Stimulated activated naive CD8-positive, alpha-beta T cell treated with anti-CD3 and anti-CD28 coated beads, Interleukin-15, Interleukin-2, amounts not matched to agents 100 U/mL and 50 U/mL, for 24 hours (primary cell): ENCODE data around the gene EBF3.

ENCODE experiments used
- ATAC-seq: fragments of 150-1000 bp; cut with Tn5 transposase; one replicate; pipeline ENCODE4 v1.10.0; 2021
- DNase-seq: peaks from one replicate; pipeline ENCODE4 v3.0.0; 2021

The EBF3 gene

DNA sequence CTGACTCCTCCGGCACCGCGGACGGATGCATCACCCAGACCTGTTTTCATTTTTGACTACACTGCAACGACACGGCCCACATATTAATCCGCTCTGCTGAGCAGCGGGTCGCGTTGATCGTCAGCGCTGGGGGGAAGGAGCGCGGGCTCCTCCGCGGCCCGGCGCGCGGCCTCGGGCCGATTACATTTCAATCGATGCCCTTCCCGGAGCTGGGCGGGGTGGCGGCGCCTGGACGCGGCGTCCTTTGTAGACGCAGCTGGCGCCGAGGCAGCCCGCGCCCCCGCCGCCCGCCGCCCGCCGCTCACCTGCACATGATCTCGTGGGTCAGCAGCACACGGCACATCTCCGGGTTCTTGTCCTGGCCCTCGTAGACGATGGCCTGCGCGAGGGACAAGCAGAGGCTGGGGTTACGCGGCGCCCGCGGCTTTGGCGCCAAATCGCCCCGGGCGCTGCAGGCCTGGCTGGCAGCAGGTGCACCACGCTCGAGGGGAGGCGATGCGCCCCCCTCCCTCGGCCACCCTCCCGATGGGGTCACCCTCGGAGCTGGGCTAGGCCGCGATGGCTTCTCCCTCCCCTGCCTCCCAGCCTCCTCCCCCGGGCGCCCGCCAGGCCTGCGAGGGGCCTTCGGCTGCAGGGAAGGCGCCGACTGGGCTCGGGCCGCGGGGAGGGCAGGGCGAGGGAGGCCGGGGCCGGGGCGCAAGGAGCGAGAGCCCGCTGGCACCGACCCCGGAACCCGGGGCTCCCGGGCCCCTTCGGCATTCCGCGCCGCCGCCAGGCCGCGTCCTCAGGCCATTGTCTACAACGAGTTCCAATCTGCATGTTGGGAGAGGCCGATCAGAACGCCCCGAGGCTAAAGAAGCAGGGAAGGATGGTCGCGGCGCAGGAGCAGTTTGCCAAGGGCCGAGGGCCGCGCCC, 5.2 kb downstream of the EBF3 start:
- DNase-seq, result no peak
- no peak for ATAC-seq

DNA sequence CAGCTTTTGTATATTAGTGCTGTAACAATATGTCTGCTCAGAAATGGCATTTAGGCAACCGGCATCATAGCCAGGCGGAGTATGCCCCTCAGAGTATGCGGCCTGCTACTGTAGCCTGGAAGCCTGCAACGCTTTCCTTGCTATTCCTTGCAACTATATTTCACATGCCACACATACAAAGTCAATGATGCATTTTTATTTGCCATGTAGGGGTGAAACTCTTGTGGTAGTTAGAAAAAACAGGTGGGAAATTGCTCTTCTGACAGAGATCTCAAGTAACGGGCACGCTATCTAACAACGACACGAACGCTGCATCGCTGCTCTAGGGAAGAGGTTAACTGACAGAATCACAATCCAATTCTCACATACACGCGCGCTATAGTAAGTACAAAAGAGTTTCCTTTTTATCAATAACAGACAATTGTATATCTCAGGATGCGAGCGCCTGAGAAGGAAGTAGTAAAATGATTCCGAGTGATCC, 5.9 kb downstream of the EBF3 start:
- ATAC-seq, result no peak

DNA sequence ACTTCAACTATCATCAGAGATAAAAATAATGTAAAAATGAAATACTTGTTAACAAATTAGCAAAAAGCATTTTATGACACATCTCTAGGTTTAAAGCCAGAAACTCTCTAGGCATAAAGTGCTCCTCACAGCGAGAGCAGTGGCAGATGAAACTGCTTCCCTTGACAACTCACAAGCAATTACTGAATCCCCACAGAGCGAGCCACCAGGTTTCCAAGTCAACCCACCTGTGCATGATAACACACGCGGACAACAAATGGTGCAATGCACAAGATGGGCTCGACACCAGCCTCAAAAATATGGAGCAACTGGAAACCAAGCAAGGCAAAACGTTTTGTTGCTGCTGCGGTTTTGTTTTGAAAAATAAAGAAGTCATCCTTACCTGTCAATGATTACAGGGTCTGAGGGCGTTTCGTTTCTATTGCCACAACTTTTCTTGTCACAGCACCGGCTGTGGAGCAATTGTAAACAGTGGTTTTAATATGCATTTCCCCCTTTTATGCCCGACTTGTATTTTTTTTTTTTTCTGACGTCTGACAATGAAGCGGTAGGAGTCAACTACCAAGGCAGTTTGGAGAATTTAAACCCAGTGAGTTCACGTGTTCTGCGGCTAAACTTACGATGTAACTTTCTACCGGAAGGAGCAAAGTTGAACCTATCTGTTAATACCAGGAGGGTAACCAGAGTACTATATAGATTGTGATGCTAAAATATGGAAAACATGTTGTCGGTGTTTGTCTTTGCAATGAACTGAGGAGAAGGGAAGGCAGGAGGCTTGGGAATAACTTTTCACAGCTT, 7.0 kb downstream of the EBF3 start:
- DNase-seq, result no peak
- ATAC-seq, result no peak

More for the DNA sequence above, 5.9 kb downstream of the EBF3 start:
- DNase-seq, result no peak

DNA sequence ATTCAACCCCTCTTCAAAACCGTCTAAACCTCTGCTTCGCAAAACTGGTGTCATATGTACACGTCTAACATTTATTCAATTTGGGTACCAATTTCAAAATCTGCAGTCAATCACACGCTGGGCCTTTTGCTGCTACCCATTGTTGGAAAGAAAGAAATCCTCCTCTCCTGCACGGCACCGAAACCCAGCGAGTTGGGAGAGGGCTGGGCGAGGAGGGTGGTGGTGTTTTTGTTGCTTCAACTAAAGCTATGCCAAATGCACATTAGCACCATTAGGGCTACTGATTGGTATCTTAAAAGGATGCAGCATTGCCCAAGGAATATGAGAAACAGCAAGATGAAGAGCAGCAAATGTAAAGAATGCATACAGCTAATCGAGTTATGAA, 7.8 kb downstream of the EBF3 start:
- no peak for ATAC-seq
- DNase-seq, result no peak

DNA sequence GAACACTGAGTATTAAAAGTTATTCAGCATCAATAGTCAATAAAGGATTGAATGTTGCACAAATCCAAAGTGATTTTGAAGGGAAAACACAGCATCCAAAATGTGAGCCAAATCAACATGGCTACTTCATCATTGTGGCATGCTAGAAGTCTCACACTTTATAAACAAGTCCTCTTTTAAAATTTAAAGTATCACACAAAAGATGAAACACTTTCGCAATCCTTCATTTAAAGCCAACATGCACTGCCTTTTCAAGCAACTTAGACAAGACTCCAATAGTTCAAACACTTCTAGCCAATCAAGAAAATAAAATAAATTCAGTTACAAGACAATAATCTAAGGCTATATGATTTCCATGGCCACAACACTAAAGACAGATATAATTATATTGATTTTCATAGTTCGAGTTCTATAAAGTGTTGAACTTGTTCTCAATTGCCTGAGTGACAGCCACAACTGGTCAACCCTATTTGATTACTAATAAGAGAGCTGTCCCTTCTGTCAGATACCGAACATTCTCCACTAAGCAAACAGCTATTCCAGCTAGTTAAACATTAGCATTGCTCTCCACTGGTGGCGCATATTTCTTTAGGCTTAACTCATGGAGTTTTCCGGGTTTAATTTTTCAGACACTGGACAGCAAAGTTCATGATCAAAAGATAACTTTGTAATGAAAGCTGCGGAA, 8.3 kb downstream of the EBF3 start:
- DNase-seq (no peak), ATAC-seq (no peak)

DNA sequence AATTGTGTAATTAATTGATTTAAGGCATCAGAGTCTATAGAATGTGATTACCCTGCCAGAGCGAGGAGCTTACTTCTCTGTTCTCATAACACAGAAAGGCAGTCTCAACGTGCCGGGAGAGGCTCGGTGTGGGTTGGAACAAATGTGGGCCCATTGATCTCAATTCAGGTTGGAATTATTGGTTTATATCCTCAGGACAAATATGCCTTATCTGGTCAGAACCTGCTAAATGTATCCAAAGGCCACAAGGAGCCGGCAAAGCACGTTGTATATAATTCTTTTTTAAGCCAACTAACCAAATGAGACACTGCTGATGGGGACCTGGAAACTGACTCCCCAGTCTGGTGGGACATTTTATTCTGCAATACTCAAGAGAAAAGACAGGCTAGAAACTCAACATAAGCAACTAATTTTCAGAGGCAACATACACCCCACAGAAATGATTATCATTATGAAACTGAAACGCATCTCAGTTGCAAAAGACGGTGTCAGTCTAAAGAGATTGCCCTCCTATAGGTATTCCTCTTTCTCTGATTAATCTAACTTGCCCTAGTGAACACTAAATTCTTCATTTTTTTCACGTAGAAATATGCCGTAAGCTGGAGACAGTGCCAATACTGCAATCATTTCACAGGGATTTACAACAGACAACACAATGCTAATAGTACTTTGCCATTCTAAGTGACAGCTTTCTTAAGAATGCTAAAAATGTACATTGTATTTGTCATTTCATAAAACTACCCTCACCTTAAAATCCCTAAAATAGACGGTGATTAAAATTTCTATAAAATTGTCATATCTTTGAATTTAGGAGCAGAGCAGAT, 9.4 kb downstream of the EBF3 start:
- ATAC-seq (no peak), DNase-seq (no peak)

DNA sequence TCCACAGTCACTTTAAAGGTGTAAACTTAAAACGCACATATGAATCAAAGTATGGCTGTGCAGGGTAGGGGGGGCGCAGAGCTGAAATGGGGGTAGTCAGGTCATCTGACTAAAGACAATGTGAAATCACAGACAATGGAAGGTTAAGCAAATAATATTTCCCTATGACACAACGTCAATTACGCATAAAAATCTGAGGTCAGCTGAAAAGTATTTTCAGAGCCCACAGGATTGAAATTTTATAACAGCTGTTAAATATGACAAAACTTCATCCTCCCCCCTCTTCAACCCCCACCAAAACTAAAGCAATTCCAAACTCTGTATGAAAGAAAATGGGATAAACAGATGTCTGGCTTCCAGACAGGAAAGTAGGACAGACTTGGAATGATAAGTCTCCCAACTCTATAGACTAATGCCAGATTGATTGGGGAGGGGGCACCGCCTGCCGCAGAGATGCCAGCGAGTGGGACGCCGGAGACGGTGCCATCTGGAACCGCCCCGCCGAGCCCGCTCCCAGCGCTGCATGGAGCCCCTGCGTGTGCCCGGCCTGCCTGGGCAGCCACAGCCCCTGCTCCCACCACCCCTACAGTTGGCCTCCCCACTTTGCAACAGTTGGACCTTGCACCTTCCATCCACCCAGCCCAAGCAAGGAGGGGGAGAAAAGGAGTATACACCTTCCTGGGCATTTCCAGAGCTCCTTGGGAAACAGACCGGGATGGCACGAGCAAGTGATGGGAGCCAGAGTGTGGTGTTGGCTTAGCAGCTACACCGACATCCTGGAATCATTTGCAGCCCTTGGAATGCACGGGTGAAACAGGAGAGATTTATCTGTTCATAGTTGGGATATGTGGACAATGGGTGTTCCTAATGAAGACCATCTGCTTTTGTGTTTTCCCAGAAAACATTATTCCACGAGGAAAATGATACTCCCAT, 10.7 kb downstream of the EBF3 start:
- DNase-seq (no peak), ATAC-seq (no peak)

DNA sequence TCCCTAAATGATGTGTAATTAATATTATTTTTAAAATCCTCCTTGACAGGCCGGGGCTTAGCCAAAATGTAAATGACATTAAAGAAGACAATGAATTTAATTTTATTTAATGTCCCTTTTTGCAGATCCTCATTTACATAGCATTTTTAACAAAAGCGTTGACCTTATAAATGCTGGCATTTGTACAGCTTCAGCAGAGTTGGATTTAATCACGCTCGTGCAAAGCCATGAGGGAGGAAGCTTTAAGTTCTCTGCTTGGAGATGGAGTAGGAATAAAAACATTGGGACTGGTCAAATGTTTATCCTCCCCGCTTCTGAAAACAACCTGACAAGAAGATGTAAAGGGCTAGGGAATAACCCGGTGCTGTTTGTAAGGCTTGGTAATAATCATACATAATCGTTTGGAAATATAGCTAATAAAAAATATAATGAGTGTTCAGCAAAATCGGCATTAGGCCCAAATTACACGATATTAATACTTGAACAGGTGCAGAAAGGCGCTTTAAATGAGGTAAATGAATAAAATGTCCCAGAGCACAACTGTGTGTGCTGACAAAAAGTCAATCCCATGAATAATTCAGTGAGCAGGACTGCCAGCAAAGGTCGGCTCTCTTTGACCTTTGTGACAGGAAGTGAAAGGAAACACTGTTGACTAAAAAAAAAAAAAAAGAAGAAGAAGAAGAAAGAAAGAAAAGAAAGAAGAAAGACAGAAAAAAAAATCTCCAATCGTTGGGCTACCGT, 11.5 kb downstream of the EBF3 start:
- DNase-seq (no peak), ATAC-seq (no peak)

DNA sequence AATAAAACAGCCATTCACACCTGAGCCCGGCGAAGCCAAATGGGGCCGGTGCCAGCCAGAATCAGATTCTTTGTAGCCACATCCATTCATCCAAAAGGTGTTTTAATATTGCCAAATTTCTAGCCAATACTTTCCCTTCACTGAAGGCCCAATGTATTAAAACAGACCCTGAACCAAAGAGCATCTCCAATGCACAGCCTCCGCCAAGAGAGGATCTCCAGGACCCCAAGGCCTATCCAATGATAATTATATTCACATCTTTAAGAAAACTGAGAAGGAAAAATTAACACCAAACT, 12.2 kb downstream of the EBF3 start:
- ATAC-seq, result no peak
- DNase-seq, result no peak

DNA sequence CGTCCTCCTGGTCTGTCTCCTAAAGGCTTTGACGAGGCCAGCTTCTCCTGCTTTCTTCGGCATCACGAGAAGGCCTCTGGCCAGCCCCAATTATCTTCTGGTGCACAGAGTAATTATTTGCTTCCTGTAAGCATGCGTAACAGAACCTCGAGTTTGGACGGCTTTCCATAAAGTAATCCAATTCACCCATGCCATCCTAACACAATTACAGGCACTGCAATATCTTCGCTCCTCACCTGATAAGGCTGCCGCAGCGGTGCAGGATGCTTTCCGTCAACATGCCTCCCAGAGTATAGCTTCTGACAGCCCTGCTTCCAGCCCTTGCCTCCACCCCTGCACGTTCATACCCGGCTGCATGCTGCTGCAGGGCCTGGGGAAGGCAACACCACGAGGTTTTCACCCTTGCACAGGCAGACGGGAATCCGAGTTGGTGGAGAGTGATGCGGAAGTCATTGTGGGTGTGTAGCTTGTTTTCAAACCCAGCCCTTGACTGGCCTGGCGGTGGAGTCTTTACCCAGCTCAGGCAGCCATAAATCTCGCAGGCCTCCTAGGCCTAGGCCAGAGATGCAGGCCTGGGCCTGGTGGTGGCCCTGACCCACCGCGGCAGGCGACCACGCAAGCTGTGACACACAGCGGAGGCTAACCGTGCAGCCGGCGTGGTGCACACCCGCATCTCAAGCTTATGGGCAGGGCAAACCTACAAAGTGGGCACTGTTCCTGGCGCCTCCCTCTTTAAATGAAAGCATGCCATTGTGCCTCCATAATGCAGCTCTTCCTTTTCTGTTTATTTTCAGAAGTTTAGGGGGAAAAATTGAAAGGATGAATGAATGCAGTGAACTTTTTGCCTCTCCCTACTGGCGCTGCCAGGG, 12.7 kb downstream of the EBF3 start:
- ATAC-seq, result no peak
- DNase-seq, result no peak

DNA sequence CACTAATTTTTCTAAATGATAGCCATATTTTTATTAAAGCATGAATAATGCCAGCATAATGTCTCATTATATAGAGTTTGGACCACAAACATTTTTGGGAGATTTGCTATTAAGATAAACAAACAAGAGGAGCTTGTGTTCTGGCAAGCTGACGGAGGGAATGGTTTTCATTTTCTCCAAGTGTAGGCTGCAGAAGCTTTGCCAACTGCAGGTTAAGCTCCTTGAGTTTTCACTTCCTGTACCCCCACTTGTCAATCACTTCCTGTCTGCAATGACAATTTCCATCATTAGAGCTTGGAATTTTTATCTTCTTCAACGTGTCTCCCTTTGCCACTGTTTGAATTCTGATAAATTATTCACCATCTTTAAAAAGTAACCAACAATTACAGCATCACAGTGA, 13.4 kb downstream of the EBF3 start:
- no peak for ATAC-seq
- no peak for DNase-seq

DNA sequence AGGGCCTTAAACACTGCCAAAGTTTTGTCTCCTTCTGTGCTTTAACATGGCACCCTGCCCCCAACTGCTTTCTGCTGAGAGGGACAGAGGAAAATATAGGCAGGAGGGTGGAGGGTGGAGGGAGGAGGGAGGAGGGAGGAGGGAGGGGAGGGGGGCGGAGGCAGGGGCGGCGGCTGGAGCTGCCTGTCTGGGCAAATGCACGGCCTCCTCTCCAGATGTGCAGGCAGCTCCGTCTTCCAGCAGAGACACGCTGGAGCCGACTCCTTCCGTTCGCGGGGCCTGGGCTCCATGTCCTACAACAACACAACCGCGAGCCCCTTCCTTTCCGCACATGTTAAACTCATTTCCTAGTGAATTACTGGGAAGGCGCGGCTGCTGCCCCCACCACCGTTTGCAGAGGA, 14.2 kb downstream of the EBF3 start:
- ATAC-seq (no peak), DNase-seq (no peak)

DNA sequence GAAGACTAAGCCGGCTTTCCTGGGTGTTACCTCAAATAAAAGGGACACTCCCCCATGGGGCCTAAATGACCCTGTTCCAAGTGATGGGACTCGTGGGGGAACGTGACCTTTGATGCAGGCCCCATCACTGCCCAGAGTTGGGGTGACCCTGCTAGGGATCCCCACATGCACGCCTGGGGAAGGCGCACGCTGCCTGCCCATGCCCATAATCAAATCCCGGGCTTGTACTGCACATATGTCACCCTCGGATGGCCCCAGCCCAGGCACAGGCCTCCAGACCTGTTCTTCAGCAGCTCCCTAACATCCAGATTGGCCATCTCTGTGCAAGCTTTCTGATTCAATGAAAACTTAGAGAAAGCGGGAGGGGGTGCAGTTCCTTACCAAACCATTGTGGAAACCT, 14.7 kb downstream of the EBF3 start:
- DNase-seq (no peak), ATAC-seq (no peak)

DNA sequence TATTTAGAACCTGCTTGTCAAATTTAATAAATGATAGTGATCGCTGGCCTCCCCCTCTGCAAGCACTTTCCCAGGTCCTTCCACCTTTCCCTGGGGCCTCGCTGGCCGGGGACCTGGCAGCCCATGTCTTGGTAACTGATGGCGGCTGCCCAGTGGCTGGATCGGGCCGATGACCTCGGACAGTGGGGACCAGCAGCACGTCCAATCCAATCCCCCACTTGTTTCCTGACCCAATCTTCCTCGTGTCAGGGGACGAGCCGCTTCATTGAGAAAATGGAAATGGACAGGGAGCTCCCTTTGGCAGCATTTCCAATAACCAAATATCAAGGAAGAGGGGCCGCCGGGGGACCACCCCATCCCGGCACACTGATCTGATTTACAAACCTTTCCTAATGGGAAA, 17.2 kb downstream of the EBF3 start:
- DNase-seq (no peak), ATAC-seq (no peak)

DNA sequence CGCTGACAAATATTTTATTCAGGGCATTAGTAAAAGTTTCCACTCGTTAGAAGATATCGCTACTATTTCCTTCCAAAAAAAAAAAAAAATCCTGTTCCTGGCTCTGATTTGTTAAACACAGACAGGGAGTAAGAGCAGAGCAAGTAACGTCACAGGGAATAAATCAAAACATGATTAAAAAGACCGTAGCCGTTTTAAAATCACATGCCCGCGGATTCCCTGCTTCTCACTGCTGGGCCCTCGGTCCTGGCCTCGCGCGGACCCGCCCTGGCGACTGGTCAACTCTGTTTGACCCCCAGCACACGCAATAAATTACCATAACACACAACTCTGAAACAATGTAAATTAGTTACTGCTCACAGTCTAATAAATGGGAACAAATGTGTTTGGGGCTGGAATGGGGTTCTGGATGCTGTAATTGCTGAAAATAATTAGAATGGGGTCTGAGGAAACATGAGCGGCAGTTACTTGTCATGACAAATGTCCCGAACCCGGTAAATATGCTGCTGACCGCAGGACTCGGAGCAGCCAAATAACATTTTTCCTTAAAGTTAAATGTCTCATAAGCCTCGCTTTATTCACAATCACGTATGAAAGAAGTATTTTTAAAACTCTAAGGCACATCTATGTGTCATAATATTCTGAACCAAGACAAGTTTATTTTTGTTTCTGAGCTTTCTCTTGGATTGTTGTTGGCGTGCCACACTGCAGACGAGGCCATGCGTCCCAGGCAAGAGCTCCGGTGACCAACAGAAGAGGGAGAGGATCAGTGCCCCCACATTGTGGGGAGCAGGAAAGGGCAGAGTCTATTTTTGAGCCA, 17.9 kb downstream of the EBF3 start:
- ATAC-seq (no peak), DNase-seq (no peak)

DNA sequence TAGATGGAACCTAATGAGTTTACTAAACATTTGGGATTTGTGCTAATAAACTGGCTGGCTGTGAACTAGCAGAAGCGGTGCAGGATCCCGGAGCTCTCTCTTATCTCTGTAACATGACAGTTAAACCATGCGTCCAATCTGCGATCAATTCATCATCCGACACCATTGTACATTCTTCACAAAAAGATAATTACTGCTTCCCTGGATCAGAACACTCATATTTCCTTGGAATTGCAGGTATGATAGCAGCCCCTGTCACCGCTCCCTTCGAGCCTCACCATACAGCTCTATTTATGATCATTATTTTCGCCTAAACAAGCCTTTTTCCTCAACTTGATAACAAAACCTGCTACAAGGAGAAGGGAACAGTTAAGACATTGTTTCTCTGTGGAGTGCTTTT, 18.5 kb downstream of the EBF3 start:
- DNase-seq, result no peak
- ATAC-seq, result no peak

DNA sequence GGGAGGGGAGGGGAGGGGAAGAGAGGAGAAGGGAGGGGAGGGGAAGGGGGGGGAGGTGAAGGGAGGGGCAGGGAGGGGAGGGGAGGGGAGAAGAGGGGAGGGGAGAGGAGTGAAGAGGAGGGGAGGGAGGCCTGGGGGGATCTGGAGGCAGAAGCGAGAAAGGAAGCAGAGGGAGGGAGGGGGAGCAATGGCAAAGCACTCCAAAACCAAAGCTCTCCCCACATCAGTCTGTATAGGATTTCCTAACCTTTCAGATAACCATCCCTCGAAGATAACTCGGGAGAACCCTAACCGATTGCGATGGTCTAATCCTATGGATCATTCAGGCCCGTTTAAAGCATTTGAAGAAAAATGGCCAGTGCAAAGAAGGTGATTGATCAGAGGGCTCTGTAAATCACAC, 19.0 kb downstream of the EBF3 start:
- no peak for ATAC-seq
- no peak for DNase-seq

DNA sequence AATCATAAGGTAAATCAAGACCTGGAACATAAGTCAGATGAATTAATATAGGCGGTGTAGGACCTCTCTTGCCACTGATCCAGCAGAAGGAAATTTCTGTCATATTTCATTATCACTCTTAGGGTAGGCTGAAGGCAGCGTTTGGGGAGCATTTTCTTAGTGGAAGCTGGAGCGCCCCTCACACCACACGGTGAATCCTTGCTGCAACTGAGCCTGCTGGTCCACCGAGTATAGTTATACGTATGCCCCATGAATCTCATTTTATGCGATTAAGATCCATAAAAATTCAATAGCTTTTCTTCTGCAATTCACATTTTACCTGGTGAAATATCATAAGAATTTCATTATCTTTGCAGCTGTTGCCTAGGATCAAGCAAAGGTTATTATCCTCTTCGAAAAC, 19.6 kb downstream of the EBF3 start:
- no peak for ATAC-seq

More for the DNA sequence above, 19.6 kb downstream of the EBF3 start:
- no peak for DNase-seq
